ENCODE results near the gene NCBP2L. TPM values are rescaled to one million over a fixed set of nuclear protein-coding genes. Genes with fewer than 3 reads are reported as not detected.

The NCBP2L gene
- total RNA-seq, 1 donor from 2014 or later, result not detected

GRCh38 chrX:107827852-107828251, 50.3 kb downstream of the NCBP2L start:
- Histone ChIP-seq H3K36me3 (no peaks in the 10 kb centered on the region), H3K4me1 (no peaks in the 10 kb centered on the region), H3K27me3 (no peaks in the 10 kb centered on the region), H3K27ac (no peak overlapping the region), H3K9me3 (no peaks in the 10 kb centered on the region), H3K4me3 (no peak overlapping the region)
- DNase-seq (no peak), ATAC-seq (no peak)
- intact Hi-C loops (cut with DNase I), result no loop called here
- TF ChIP-seq CTCF (IDR thresholded peaks at IDR 0.05), result no peak

DNA sequence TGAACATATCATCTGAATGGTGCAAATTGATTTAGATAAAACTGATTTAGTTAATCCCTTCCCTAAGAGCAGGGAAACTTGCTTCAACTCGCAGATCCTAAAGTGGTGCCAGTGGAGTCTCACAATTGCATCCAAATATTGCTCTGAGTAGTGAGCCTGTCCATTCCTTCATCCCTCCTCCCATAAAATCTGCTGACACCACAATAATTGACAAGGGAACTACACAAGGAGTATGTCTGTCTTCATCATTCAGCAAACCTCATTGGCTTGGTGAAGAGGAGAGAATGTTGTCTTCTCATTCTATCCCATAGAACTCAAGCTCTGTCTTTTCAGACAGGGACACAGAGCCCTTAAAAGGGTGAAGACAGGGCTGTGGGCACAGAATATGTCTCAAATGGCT, 52.3 kb downstream of the NCBP2L start:
- ATAC-seq, result no peak

DNA sequence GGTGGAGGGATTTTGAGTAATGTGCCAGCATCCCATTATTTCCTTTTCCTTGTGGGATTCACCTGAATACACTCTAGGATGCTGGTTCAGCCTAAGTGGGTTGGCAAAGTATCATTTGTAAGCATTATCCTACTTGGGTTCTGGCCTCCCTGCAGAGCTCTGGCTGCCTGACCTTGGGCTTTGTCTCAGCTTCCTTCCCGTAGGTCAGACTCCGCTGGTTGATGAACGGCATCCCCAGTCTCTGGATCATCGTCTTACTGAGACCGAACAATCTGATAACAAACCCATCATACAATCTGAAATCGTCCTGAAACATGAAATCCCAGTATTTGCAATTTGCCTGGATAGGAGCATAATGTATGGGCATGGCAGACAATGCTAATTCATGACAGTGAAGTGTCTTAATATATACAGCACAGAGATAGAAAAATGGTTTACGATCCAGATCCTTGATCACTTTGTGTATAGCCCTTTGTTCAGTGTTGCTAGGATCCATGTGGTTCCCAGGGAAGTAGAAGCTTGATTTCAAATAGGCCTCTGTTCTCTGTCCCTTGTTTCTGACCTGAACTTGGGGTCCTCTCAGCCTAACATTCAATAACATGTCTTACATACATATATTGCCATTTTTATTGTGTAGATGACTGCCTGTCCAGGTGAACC, 53.7 kb downstream of the NCBP2L start:
- Histone ChIP-seq H3K4me1 (no peaks in the 10 kb centered on the region), H3K27ac (no peak overlapping the region), H3K9me3 (no peaks in the 10 kb centered on the region), H3K4me3 (no peak overlapping the region), H3K27me3 (no peaks in the 10 kb centered on the region), H3K36me3 (no peaks in the 10 kb centered on the region)
- intact Hi-C loops (cut with DNase I), result no loop called here
- no peak for TF ChIP-seq CTCF (IDR thresholded peaks at IDR 0.05)
- no peak for ATAC-seq
- DNase-seq, result no peak

More for the DNA sequence above, 52.3 kb downstream of the NCBP2L start:
- Histone ChIP-seq H3K4me3 (no peak overlapping the region), H3K36me3 (no peaks in the 10 kb centered on the region), H3K27ac (no peak overlapping the region), H3K9me3 (no peaks in the 10 kb centered on the region), H3K27me3 (no peaks in the 10 kb centered on the region), H3K4me1 (no peaks in the 10 kb centered on the region)
- no peak for TF ChIP-seq CTCF (IDR thresholded peaks at IDR 0.05)
- no peak for DNase-seq
- intact Hi-C loops (cut with DNase I), result no loop called here

GRCh38 chrX:107834275-107835201, 57.0 kb downstream of the NCBP2L start:
- Histone ChIP-seq H3K27me3 (no peaks in the 10 kb centered on the region), H3K9me3 (no peaks in the 10 kb centered on the region), H3K36me3 (no peaks in the 10 kb centered on the region), H3K4me3 (no peak overlapping the region), H3K4me1 (peaks cover 5% of the 10 kb centered on the region), H3K27ac (no peak overlapping the region)
- TF ChIP-seq CTCF (IDR thresholded peaks at IDR 0.05), result no peak
- DNase-seq (no peak), ATAC-seq (no peak)
- intact Hi-C loops (cut with DNase I), result no loop called here

GRCh38 chrX:107836958-107837357, 59.4 kb downstream of the NCBP2L start:
- no peaks in the 10 kb centered on the region for H3K27me3 ChIP-seq
- no peaks in the 10 kb centered on the region for H3K9me3 ChIP-seq
- DNase-seq (no peak), ATAC-seq (no peak)
- no peak overlapping the region for H3K4me3 ChIP-seq
- H3K36me3 ChIP-seq, result peaks cover 4% of the 10 kb centered on the region
- intact Hi-C loops (cut with DNase I), result no loop called here
- TF ChIP-seq CTCF (IDR thresholded peaks at IDR 0.05), result no peak
- H3K27ac ChIP-seq, result no peak overlapping the region
- H3K4me1 ChIP-seq, result peaks cover 5% of the 10 kb centered on the region
